ENCODE results near the gene CD300H. TPM values are rescaled to one million over a fixed set of nuclear protein-coding genes. Genes with fewer than 3 reads are reported as not detected.

Gene CD300H
- total and polyA plus RNA-seq, 8 donors = 0.32 to 0.76 (median 0.64) TPM; not detected in 5

DNA sequence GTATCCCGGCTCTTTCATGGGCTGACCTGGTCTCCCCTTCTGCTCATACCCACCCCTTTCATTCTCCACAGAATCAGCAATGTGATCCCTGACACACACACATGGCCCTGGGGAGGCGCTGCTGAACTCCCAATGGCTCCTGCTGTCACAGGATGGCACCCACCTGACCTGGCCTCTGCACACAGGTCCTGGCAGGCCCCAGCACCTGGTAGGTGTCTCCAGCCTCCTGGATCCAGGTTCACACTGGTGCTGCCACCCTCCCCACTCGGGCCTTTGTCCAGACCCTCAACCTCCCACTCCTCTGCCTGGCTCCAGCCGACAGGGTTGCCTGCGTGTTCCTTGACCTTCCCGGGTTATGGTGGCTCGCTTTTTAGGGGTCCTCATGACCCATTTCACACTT lies 20.0 kb downstream of the CD300H start:
- Histone ChIP-seq H3K36me3 (no peaks in the 10 kb centered on the region), H3K4me3 (no peak overlapping the region), H3K27me3 (peaks cover 0 to 4% of the 10 kb centered on the region in 2 donors), H3K27ac (no peak overlapping the region), H3K4me1 (peaks cover 0 to 14% of the 10 kb centered on the region in 2 donors), H3K9me3 (no peaks in the 10 kb centered on the region)
- TF ChIP-seq, protein P1, sequence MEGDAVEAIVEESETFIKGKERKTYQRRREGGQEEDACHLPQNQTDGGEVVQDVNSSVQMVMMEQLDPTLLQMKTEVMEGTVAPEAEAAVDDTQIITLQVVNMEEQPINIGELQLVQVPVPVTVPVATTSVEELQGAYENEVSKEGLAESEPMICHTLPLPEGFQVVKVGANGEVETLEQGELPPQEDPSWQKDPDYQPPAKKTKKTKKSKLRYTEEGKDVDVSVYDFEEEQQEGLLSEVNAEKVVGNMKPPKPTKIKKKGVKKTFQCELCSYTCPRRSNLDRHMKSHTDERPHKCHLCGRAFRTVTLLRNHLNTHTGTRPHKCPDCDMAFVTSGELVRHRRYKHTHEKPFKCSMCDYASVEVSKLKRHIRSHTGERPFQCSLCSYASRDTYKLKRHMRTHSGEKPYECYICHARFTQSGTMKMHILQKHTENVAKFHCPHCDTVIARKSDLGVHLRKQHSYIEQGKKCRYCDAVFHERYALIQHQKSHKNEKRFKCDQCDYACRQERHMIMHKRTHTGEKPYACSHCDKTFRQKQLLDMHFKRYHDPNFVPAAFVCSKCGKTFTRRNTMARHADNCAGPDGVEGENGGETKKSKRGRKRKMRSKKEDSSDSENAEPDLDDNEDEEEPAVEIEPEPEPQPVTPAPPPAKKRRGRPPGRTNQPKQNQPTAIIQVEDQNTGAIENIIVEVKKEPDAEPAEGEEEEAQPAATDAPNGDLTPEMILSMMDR (IDR thresholded peaks at IDR 0.05) = no peak
- intact Hi-C loops (cut with DNase I) = no loop called here
- DNase-seq (no peak), ATAC-seq (no peak)

- TF ChIP-seq, protein P1 (IDR thresholded peaks at IDR 0.05) = no peak
- ATAC-seq (no peak), DNase-seq (no peak)
- Histone ChIP-seq H3K27me3 (peaks cover 0 to 4% of the 10 kb centered on the region in 2 donors), H3K9me3 (no peaks in the 10 kb centered on the region), H3K4me1 (peaks cover 0 to 14% of the 10 kb centered on the region in 2 donors), H3K4me3 (no peak overlapping the region), H3K36me3 (no peaks in the 10 kb centered on the region), H3K27ac (no peak overlapping the region)
- intact Hi-C loops (cut with DNase I) = no loop called here
Observed at GRCh38 chr17:74546586-74546985, 20.7 kb downstream of the CD300H start.

- intact Hi-C loops (cut with DNase I) = no loop called here
- ATAC-seq (peak; percentile 78), DNase-seq (peak in 1 of 4 donors; percentile 68)
- H3K9me3 ChIP-seq = no peaks in the 10 kb centered on the region
- no peaks in the 10 kb centered on the region for H3K36me3 ChIP-seq
- H3K27ac ChIP-seq = peak within 1 kb of the TSS; percentile 13 to 80
- H3K27me3 ChIP-seq = peaks cover 0 to 3% of the 10 kb centered on the region in 2 donors
- H3K4me1 ChIP-seq = peaks cover 0 to 14% of the 10 kb centered on the region in 2 donors
- peak within 1 kb of the TSS in 1 of 2 donors; percentile 32 for H3K4me3 ChIP-seq
- TF ChIP-seq, protein P1 (IDR thresholded peaks at IDR 0.05) = no peak
Observed at GRCh38 chr17:74545843-74546230, 21.5 kb downstream of the CD300H start, which contains the start of gene CD300C. Gene CD300C (minus strand): TSS chr17:74546115. CDS start chr17:74545782, 333 bp downstream.

GRCh38 chr17:74544991-74545842 lies 22.1 kb downstream of the CD300H start:
- peaks cover 0 to 14% of the 10 kb centered on the region in 2 donors for H3K4me1 ChIP-seq
- H3K27ac ChIP-seq = peak overlapping the region; percentile 13 to 80
- ATAC-seq (peak; percentile 20), DNase-seq (no peak)
- H3K27me3 ChIP-seq = no peaks in the 10 kb centered on the region
- peak overlapping the region in 1 of 2 donors; percentile 32 for H3K4me3 ChIP-seq
- no peaks in the 10 kb centered on the region for H3K36me3 ChIP-seq
- TF ChIP-seq, protein P1 (IDR thresholded peaks at IDR 0.05) = no peak
- intact Hi-C loops (cut with DNase I) = no loop called here
- H3K9me3 ChIP-seq = no peaks in the 10 kb centered on the region

Data from left lung (tissue), 10 donors.